HG03354 (cell line): Measurements from ENCODE around the gene STING1.
A peak's percentile ranks its signal among the peaks of the same experiment; 100 is the strongest.
"Not testable (repeated sequence)": the region's sequence is repeated elsewhere in the genome, so short reads cannot be mapped to it uniquely, and the experiment has no call there.

Source experiments
- ATAC-seq: cut with Tn5 transposase; IDR thresholded peaks from one replicate; pipeline ENCODE4 v1.9.1; 2021; ENCODE audit warnings: mild to moderate bottlenecking; ENCODE audit not compliant: unreplicated experiment, poor library complexity, severe bottlenecking

STING1 gene

GRCh38 chr5:139503879-139504278 is 21.3 kb upstream of the STING1 start:
- not testable (repeated sequence) for ATAC-seq

- not testable (repeated sequence) for ATAC-seq
These were observed 20.7 kb upstream of the STING1 start for GRCh38 chr5:139503036-139503817.

GRCh38 chr5:139501381-139501780 is 18.8 kb upstream of the STING1 start:
- ATAC-seq = no peak

GRCh38 chr5:139495638-139496435 is 13.3 kb upstream of the STING1 start:
- ATAC-seq = no peak

- ATAC-seq = no peak
These were observed 12.3 kb upstream of the STING1 start for GRCh38 chr5:139494832-139495231.

GRCh38 chr5:139494256-139494655 is 11.7 kb upstream of the STING1 start:
- ATAC-seq = no peak

- no peak for ATAC-seq
These were observed 10.2 kb upstream of the STING1 start for GRCh38 chr5:139492700-139493192.

- ATAC-seq = no peak
These were observed 5.7 kb upstream of the STING1 start for GRCh38 chr5:139488260-139488659.

GRCh38 chr5:139486201-139486600 is 3.6 kb upstream of the STING1 start:
- ATAC-seq = no peak

GRCh38 chr5:139482890-139483208 is 291 bp upstream of the STING1 start:
- not testable (repeated sequence) for ATAC-seq

- peak; percentile 26 for ATAC-seq
These were observed 943 bp downstream of the STING1 start for GRCh38 chr5:139481580-139482049.

GRCh38 chr5:139481122-139481533 is 1.4 kb downstream of the STING1 start:
- no peak for ATAC-seq

GRCh38 chr5:139479729-139480128 is 2.8 kb downstream of the STING1 start:
- ATAC-seq = not testable (repeated sequence)

- not testable (repeated sequence) for ATAC-seq
These were observed 3.7 kb downstream of the STING1 start for GRCh38 chr5:139478657-139479423.

- ATAC-seq = no peak
These were observed 6.5 kb downstream of the STING1 start for GRCh38 chr5:139475865-139476617.

GRCh38 chr5:139474890-139475791 is 7.4 kb downstream of the STING1 start:
- ATAC-seq = no peak

GRCh38 chr5:139473565-139473964 is 9.0 kb downstream of the STING1 start:
- ATAC-seq = no peak

- no peak for ATAC-seq
These were observed 9.5 kb downstream of the STING1 start for GRCh38 chr5:139473105-139473504.
